ENCODE results near the gene CAPS.

DNA sequence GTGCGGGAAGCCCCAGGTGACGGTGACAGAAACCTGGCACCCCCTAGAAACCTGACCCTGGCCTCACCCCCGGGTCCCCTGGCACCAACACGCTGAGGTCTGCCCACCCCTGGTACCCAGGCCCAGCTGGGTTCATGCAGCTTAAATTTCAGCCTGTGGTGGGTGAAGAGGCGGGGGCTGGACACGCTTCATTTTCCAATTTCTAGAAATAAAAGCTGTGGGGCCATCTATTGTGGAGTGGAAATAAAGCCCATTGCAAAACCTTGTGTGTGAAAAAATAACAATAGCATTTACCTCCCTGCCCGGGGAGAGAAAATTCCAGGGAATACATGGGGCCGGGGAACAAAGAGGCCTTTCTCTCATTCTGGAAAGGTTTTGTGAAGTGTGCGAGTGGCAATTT, 36.2 kb upstream of the CAPS start:
- TF ChIP-seq, protein P1, sequence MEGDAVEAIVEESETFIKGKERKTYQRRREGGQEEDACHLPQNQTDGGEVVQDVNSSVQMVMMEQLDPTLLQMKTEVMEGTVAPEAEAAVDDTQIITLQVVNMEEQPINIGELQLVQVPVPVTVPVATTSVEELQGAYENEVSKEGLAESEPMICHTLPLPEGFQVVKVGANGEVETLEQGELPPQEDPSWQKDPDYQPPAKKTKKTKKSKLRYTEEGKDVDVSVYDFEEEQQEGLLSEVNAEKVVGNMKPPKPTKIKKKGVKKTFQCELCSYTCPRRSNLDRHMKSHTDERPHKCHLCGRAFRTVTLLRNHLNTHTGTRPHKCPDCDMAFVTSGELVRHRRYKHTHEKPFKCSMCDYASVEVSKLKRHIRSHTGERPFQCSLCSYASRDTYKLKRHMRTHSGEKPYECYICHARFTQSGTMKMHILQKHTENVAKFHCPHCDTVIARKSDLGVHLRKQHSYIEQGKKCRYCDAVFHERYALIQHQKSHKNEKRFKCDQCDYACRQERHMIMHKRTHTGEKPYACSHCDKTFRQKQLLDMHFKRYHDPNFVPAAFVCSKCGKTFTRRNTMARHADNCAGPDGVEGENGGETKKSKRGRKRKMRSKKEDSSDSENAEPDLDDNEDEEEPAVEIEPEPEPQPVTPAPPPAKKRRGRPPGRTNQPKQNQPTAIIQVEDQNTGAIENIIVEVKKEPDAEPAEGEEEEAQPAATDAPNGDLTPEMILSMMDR (conservative IDR thresholded peaks at IDR 0.05; ENCODE audit: low read depth, low read length) = no peak
- TF ChIP-seq EZH2 (IDR thresholded peaks at IDR 0.05; ENCODE audit: borderline replicate concordance, low read depth, low read length, poor library complexity, severe bottlenecking) = no peak
